Measurements from ENCODE around the gene COL21A1. TPM values are rescaled to one million over a fixed set of nuclear protein-coding genes. Genes with fewer than 3 reads are reported as not detected.

COL21A1 gene

Small RNA genes lying within 50 kb of the gene (small RNA-seq; reads per million reads assigned to genes)
- gene DHFRP6 (ENCODE audit: insufficient read depth): not detected
